ENCODE measurements around the gene UBE3C. TPM values are rescaled to one million over a fixed set of nuclear protein-coding genes. Genes with fewer than 3 reads are reported as not detected.
A peak's percentile ranks its signal among the peaks of the same experiment; 100 is the strongest.
"Not testable (repeated sequence)": the region's sequence is repeated elsewhere in the genome, so short reads cannot be mapped to it uniquely, and the experiment has no call there.

UBE3C gene
- total and polyA plus RNA-seq, 8 donors = 13.5 to 162 (median 64.8) TPM

- TF ChIP-seq POLR2A (IDR thresholded peaks at IDR 0.05) = no peak
- TF ChIP-seq POLR2AphosphoS5 (IDR thresholded peaks at IDR 0.05) = no peak
- no peak for TF ChIP-seq EP300 (IDR thresholded peaks at IDR 0.05)
- no peak for TF ChIP-seq CTCF (IDR thresholded peaks at IDR 0.05)
- Histone ChIP-seq H3K4me1 (no peaks in the 10 kb centered on the region), H3K36me3 (no peaks in the 10 kb centered on the region), H3K9me3 (peaks cover 0 to 16% (median 8%) of the 10 kb centered on the region in 4 donors), H3K27me3 (peaks cover 0 to 23% (median 3%) of the 10 kb centered on the region in 3 donors), H3K4me3 (no peak overlapping the region), H3K27ac (no peak overlapping the region)
- WGBS, 5 donors = 59 to 71% (median 66%) methylated on average over 26 of the region's 26 CpGs
- DNase-seq = no peak
- intact Hi-C loops (cut with DNase I; ENCODE audit: low total_unique reads) = no loop called here
Measured at GRCh38 chr7:157096286-157097055, 42.3 kb upstream of the UBE3C start.

GRCh38 chr7:157097056-157097329 is 41.7 kb upstream of the UBE3C start:
- peaks cover 0 to 16% (median 8%) of the 10 kb centered on the region in 4 donors for H3K9me3 ChIP-seq
- intact Hi-C loops (cut with DNase I; ENCODE audit: low total_unique reads) = no loop called here
- H3K27ac ChIP-seq = no peak overlapping the region
- H3K36me3 ChIP-seq = no peaks in the 10 kb centered on the region
- no peaks in the 10 kb centered on the region for H3K4me1 ChIP-seq
- H3K4me3 ChIP-seq = no peak overlapping the region
- DNase-seq = no peak
- H3K27me3 ChIP-seq = peaks cover 0 to 18% (median 3%) of the 10 kb centered on the region in 3 donors
- TF ChIP-seq CTCF (IDR thresholded peaks at IDR 0.05) (no peak), EP300 (IDR thresholded peaks at IDR 0.05) (no peak), POLR2AphosphoS5 (IDR thresholded peaks at IDR 0.05) (no peak), POLR2A (IDR thresholded peaks at IDR 0.05) (no peak)
- 31 to 48% (median 34%) methylated on average over 9 to 10 of the region's 10 CpGs for WGBS, 5 donors

GRCh38 chr7:157097569-157097968 is 41.2 kb upstream of the UBE3C start:
- Histone ChIP-seq H3K4me1 (no peaks in the 10 kb centered on the region), H3K4me3 (no peak overlapping the region), H3K9me3 (peaks cover 0 to 16% (median 8%) of the 10 kb centered on the region in 4 donors), H3K36me3 (no peaks in the 10 kb centered on the region), H3K27me3 (peaks cover 0 to 18% (median 3%) of the 10 kb centered on the region in 3 donors), H3K27ac (no peak overlapping the region)
- peak in 1 of 2 donors; percentile 6 for DNase-seq
- TF ChIP-seq EP300 (IDR thresholded peaks at IDR 0.05) = no peak
- no peak for TF ChIP-seq CTCF (IDR thresholded peaks at IDR 0.05)
- no peak for TF ChIP-seq POLR2A (IDR thresholded peaks at IDR 0.05)
- TF ChIP-seq POLR2AphosphoS5 (IDR thresholded peaks at IDR 0.05) = no peak
- intact Hi-C loops (cut with DNase I; ENCODE audit: low total_unique reads) = no loop called here
- WGBS, 5 donors = 50 to 70% (median 63%) methylated on average over 6 of the region's 6 CpGs

GRCh38 chr7:157100005-157100404 is 38.7 kb upstream of the UBE3C start:
- H3K27ac ChIP-seq; H3K4me1 ChIP-seq; DNase-seq; intact Hi-C loops (cut with DNase I; ENCODE audit: low total_unique reads); H3K36me3 ChIP-seq; H3K4me3 ChIP-seq: not testable (repeated sequence)
- WGBS, 5 donors = 78 to 100% (median 100%) methylated on average over 1 to 3 of the region's 3 CpGs
- H3K9me3 ChIP-seq = peaks cover 0 to 11% (median 8%) of the 10 kb centered on the region in 4 donors
- H3K27me3 ChIP-seq = peaks cover 0 to 18% (median 3%) of the 10 kb centered on the region in 3 donors

GRCh38 chr7:157103641-157104040 is 35.1 kb upstream of the UBE3C start:
- H3K4me1 ChIP-seq; H3K4me3 ChIP-seq; intact Hi-C loops (cut with DNase I; ENCODE audit: low total_unique reads); H3K27ac ChIP-seq; H3K36me3 ChIP-seq; DNase-seq: not testable (repeated sequence)
- peaks cover 0 to 11% (median 0%) of the 10 kb centered on the region in 3 donors for H3K27me3 ChIP-seq
- peaks cover 0 to 24% (median 19%) of the 10 kb centered on the region in 4 donors for H3K9me3 ChIP-seq
- WGBS, 5 donors = 61 to 95% (median 84%) methylated on average over 2 of the region's 2 CpGs
